Smooth muscle cell (in vitro differentiated cells): Measurements from ENCODE around the gene BCO1. TPM values are rescaled to one million over a fixed set of nuclear protein-coding genes. Genes with fewer than 3 reads are reported as not detected.
A peak's percentile ranks its signal among the peaks of the same experiment; 100 is the strongest.

Source experiments
- DNase-seq: peaks from one replicate; lab custom pipeline; 2025; ENCODE audit not compliant: unreplicated experiment; lab: John Stamatoyannopoulos, UW
- H2AFZ ChIP-seq: fragments of 200-600 bp; sonication (generic); 2 replicates; pipeline ENCODE4 v1.6.0; 2016; ENCODE audit warnings: antibody characterized with exemption, low read depth, mild to moderate bottlenecking
- H3F3A ChIP-seq: fragments of 200-600 bp; sonication (generic); 2 replicates; pipeline ENCODE4 v1.6.0; 2017; ENCODE audit warnings: antibody characterized with exemption, low read depth
- H3K27ac ChIP-seq: fragments of 200-600 bp; sonication (generic); 2 replicates; pipeline ENCODE4 v1.5.1; 2016; ENCODE audit warnings: low read depth, mild to moderate bottlenecking
- H3K27me3 ChIP-seq: fragments of 200-600 bp; sonication (generic); 2 replicates; pipeline ENCODE4 v1.6.1; 2016; ENCODE audit warnings: low read depth, mild to moderate bottlenecking
- H3K36me3 ChIP-seq: fragments of 200-600 bp; sonication (generic); 2 replicates; pipeline ENCODE4 v1.5.1; 2016; ENCODE audit warnings: low read depth
- H3K4me1 ChIP-seq: fragments of 200-600 bp; sonication (generic); 2 replicates; pipeline ENCODE4 v1.5.1; 2016; ENCODE audit warnings: low read depth
- H3K4me2 ChIP-seq: fragments of 200-600 bp; sonication (generic); 2 replicates; pipeline ENCODE4 v1.6.0; 2016; ENCODE audit warnings: mild to moderate bottlenecking
- H3K4me3 ChIP-seq: fragments of 200-600 bp; sonication (generic); 2 replicates; pipeline ENCODE4 v1.5.1; 2016; ENCODE audit warnings: mild to moderate bottlenecking
- H3K79me2 ChIP-seq: fragments of 200-600 bp; sonication (generic); 2 replicates; pipeline ENCODE4 v1.6.0; 2016; ENCODE audit warnings: low read depth, mild to moderate bottlenecking
- H3K9ac ChIP-seq: fragments of 200-600 bp; sonication (generic); 2 replicates; pipeline ENCODE4 v1.6.0; 2016; ENCODE audit warnings: low read depth
- H3K9me3 ChIP-seq: fragments of 200-600 bp; sonication (generic); replicated peaks from 2 replicates; pipeline ENCODE4 v1.5.1; 2016; ENCODE audit warnings: low read depth
- H4K20me1 ChIP-seq: fragments of 200-600 bp; sonication (generic); 2 replicates; pipeline ENCODE4 v1.6.0; 2016; ENCODE audit warnings: low read depth
- WGBS: methylation state at CpG from one replicate; pipeline ENCODE4 v1.1.7; 2016; ENCODE audit warnings: low lambda C conversion rate; 5-methylcytosine and 5-hydroxymethylcytosine counted together
- polyA plus RNA-seq: library from polyadenylated mRNA; unstranded; fragments of >200 nt; fragmentation: Nextera tagmentation; extraction: Ambion mirVana; gene quantifications from 2 replicates; pipeline ENCODE4 v1.2.1, GENCODE V29; 2016
- total RNA-seq: library from RNA; depleted of rRNA; stranded (reverse); fragments of >200 nt; gene quantifications from 2 replicates; pipeline ENCODE4 v1.2.3, GENCODE V29; 2014
- TF ChIP-seq, protein P1 (sequence below): fragments of 200-600 bp; sonication (generic); IDR thresholded peaks from 2 replicates; pipeline ENCODE4 v1.5.1; 2017; ENCODE audit warnings: borderline replicate concordance, mild to moderate bottlenecking, antibody characterized with exemption; ENCODE audit not compliant: insufficient read depth, poor library complexity, severe bottlenecking

BCO1 gene, protein sequence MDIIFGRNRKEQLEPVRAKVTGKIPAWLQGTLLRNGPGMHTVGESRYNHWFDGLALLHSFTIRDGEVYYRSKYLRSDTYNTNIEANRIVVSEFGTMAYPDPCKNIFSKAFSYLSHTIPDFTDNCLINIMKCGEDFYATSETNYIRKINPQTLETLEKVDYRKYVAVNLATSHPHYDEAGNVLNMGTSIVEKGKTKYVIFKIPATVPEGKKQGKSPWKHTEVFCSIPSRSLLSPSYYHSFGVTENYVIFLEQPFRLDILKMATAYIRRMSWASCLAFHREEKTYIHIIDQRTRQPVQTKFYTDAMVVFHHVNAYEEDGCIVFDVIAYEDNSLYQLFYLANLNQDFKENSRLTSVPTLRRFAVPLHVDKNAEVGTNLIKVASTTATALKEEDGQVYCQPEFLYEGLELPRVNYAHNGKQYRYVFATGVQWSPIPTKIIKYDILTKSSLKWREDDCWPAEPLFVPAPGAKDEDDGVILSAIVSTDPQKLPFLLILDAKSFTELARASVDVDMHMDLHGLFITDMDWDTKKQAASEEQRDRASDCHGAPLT
- total RNA-seq (not detected in 2 replicates), polyA plus RNA-seq (not detected in 2 replicates)

DNA sequence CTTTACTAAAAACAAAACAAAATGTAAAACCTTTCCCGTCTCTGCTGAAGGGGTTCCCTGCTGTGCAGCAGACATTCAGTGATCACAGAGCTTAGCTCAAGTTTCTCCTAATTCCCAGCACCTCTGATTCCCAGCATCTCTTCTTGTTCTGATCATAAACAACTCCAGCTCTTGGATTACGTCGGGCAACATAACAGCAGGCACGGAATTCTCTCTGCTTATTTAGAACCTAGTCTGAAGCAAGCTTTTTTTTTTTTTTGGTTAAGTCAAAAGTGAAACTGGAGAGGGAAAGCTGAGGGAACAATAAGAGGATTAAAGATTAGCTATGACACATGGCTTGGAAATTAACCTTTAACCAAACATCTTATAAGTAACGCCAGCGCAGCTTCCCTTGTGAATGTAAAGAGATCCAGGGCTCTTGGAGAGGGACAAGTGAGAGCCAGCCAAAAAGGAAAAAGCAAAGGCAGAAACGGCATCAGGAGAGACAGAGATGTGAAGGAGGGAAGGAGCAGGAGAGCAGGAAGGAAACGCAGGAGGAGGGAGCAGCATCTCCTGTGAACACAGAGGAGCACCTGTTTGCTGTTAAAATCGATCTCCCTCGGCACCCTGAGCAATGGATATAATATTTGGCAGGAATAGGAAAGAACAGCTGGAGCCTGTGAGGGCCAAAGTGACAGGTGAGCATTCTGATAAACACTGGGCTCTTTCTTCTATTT, at the start of gene BCO1:
Gene BCO1 (plus strand): TSS at position 394 of the 716 bp plus-strand sequence. CDS start 220 bp downstream, at position 614.
- TF ChIP-seq, protein P1, sequence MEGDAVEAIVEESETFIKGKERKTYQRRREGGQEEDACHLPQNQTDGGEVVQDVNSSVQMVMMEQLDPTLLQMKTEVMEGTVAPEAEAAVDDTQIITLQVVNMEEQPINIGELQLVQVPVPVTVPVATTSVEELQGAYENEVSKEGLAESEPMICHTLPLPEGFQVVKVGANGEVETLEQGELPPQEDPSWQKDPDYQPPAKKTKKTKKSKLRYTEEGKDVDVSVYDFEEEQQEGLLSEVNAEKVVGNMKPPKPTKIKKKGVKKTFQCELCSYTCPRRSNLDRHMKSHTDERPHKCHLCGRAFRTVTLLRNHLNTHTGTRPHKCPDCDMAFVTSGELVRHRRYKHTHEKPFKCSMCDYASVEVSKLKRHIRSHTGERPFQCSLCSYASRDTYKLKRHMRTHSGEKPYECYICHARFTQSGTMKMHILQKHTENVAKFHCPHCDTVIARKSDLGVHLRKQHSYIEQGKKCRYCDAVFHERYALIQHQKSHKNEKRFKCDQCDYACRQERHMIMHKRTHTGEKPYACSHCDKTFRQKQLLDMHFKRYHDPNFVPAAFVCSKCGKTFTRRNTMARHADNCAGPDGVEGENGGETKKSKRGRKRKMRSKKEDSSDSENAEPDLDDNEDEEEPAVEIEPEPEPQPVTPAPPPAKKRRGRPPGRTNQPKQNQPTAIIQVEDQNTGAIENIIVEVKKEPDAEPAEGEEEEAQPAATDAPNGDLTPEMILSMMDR: no peak

DNA sequence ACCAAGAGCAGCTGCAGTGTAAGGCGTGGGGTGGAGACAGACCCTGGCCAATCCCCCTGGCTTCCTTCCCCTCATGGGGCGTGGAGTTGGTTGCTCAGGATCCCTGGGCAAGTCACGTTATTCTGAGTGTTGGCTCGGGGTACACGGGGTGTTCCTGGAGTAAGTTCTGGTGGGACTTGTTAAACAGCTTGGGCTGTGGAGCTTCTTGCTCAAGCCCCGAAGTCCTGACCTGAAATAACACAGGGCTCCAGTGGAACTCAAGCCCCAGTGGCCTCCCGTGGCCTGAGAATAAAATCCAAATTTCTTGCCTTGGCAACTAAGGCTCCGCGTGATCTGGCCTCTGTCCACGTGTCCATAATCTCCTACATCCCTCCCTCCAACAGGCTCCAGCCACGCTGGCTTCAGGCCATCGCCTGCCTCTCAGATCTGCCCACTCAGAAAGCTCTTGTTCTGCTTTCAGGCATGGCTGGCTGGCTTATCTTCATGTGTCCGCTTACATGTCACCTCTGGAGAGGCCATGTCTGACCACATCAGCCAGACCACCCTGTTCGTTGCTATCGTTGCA, 49.3 kb upstream of the BCO1 start:
- Histone ChIP-seq H3K27me3 (no peaks in the 10 kb centered on the region), H3K4me3 (no peak overlapping the region), H4K20me1 (no peaks in the 10 kb centered on the region), H3K4me2 (peak overlapping the region; percentile 40), H3K36me3 (no peaks in the 10 kb centered on the region), H3K9me3 (no peaks in the 10 kb centered on the region), H2AFZ (no peak overlapping the region), H3K4me1 (no peaks in the 10 kb centered on the region), H3K9ac (no peak overlapping the region), H3K27ac (no peak overlapping the region), H3K79me2 (no peaks in the 10 kb centered on the region), H3F3A (no peaks in the 10 kb centered on the region)
- no peak for DNase-seq
- WGBS: 47% methylated on average over 15 of the region's 15 CpGs
- TF ChIP-seq, protein P1: no peak

More for the DNA sequence above, at the start of gene BCO1:
- H3K27ac ChIP-seq: no peak within 1 kb of the TSS
- DNase-seq: no peak
- WGBS: 48% methylated on average over 10 of the region's 10 CpGs
- H3K36me3 ChIP-seq: no peaks in the 10 kb centered on the region
- peak within 1 kb of the TSS; percentile 81 for H2AFZ ChIP-seq
- H3K9ac ChIP-seq: no peak within 1 kb of the TSS
- no peaks in the 10 kb centered on the region for H4K20me1 ChIP-seq
- no peaks in the 10 kb centered on the region for H3K27me3 ChIP-seq
- no peaks in the 10 kb centered on the region for H3F3A ChIP-seq
- peaks cover 23% of the 10 kb centered on the region for H3K4me1 ChIP-seq
- no peaks in the 10 kb centered on the region for H3K79me2 ChIP-seq
- peak within 1 kb of the TSS; percentile 43 for H3K4me3 ChIP-seq
- H3K9me3 ChIP-seq: no peaks in the 10 kb centered on the region
- H3K4me2 ChIP-seq: peak within 1 kb of the TSS; percentile 77

DNA sequence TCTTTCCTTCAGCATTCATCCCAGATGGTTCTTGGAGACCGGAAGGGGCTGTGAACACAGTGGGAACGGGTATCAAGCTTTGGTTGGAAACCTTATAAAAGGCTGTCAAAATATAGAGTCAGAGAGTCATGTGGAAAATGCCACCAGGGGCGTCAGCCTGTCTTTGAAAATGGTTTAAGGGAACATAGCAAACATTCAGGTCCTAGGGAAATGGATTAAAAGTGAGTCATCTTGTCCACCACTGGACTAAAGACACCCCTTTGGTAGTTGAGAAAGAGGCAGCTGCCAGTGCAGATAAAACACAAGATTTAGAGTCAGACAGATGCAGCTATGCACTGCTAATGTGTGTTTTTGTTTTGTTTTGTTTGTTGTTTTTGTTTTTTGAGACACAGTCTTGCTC, 47.8 kb upstream of the BCO1 start:
- H2AFZ ChIP-seq: no peak overlapping the region

More for the DNA sequence above, 47.8 kb upstream of the BCO1 start:
- H3K4me1 ChIP-seq: no peaks in the 10 kb centered on the region
- no peak for DNase-seq
- peak overlapping the region; percentile 24 for H3K27ac ChIP-seq
- WGBS: 26% methylated on average over 3 of the region's 3 CpGs
- H3K27me3 ChIP-seq: no peaks in the 10 kb centered on the region
- no peaks in the 10 kb centered on the region for H3K9me3 ChIP-seq
- H4K20me1 ChIP-seq: no peaks in the 10 kb centered on the region
- peak overlapping the region; percentile 40 for H3K4me2 ChIP-seq
- TF ChIP-seq, protein P1: no peak
- no peaks in the 10 kb centered on the region for H3F3A ChIP-seq
- no peaks in the 10 kb centered on the region for H3K36me3 ChIP-seq
- no peak overlapping the region for H3K9ac ChIP-seq
- no peaks in the 10 kb centered on the region for H3K79me2 ChIP-seq
- H3K4me3 ChIP-seq: no peak overlapping the region
